ENCODE measurements around the gene RAB40A.
"Not testable (repeated sequence)": the region's sequence is repeated elsewhere in the genome, so short reads cannot be mapped to it uniquely, and the experiment has no call there.

RAB40A gene

GRCh38 chrX:103460001-103460755 is 59.1 kb downstream of the RAB40A start:
- not testable (repeated sequence) for DNase-seq

- no peak for DNase-seq
These were observed 65.6 kb downstream of the RAB40A start for GRCh38 chrX:103453655-103454054.

Data from NCI-H1105 treated with DMSO at 0.1 percent for 48 hours (cell line).